ENCODE data around the gene UNC5B.

UNC5B gene

DNA sequence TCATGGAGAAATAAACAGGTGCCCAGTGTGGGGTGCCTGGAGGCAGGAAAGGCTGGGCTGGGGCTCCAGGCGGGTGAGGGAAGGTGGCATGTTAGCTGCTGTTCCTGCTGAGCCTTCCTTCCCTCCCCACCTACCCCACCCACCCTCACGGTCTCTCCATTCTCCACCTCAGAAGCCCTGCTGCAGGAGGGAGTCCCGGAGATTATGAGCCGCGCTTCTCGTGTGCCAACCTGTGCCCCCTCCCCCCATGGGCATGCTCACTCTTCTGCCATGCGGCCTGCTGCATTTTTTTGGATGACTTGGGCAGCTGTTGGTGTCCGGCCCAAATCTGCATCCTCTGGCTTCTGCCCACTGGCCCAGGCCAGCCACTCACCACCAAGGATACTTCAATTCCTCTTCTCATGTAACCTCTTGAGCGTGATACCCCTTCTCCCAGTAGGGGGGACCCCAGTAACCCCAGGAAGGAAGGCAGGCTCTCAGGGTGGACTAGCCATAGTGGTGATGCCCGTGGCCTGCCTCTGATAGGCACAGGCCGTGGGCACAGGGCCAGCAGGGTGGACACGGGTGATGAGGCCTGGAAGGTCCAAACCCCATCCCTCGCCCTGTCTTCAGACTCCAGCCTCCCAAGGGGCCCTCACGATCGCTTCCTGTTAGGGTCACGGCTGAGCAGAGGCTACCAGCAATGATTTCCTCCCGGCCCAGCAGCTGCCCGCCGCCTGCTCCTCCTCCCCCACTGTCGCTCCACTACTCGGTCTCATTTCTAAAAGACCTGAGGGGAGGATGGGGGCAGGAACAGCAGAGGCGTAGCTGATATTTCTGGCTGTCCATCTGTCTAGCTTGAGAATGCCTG is 27.8 kb downstream of the UNC5B start:
- DNase-seq = no peak

- no peak for DNase-seq
Observed at GRCh38 chr10:71241114-71241829, 28.9 kb downstream of the UNC5B start.

GRCh38 chr10:71241830-71242621 is 29.7 kb downstream of the UNC5B start:
- DNase-seq = peak; percentile 42

DNA sequence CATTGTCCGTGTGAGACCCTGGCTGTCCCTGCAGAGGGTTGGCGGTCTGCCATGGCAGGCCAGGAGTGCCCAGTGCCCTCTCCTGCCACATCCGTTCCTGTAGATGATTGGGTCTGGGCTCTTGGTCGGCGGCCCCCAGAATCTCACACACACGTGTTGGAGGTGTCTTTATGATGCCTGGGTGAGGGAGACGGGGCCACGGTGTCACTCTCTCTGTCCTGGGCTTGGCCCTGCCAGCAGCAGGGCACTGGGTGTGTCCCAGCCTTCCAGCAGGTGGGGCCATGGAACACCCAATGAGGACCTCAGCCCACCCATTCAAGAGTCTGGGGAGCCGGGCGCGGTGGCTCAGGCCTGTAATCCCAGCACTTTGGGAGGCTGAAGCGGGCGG is 30.2 kb downstream of the UNC5B start:
- no peak for DNase-seq

- DNase-seq = no peak
Observed at GRCh38 chr10:71243756-71244395, 31.5 kb downstream of the UNC5B start.

DNA sequence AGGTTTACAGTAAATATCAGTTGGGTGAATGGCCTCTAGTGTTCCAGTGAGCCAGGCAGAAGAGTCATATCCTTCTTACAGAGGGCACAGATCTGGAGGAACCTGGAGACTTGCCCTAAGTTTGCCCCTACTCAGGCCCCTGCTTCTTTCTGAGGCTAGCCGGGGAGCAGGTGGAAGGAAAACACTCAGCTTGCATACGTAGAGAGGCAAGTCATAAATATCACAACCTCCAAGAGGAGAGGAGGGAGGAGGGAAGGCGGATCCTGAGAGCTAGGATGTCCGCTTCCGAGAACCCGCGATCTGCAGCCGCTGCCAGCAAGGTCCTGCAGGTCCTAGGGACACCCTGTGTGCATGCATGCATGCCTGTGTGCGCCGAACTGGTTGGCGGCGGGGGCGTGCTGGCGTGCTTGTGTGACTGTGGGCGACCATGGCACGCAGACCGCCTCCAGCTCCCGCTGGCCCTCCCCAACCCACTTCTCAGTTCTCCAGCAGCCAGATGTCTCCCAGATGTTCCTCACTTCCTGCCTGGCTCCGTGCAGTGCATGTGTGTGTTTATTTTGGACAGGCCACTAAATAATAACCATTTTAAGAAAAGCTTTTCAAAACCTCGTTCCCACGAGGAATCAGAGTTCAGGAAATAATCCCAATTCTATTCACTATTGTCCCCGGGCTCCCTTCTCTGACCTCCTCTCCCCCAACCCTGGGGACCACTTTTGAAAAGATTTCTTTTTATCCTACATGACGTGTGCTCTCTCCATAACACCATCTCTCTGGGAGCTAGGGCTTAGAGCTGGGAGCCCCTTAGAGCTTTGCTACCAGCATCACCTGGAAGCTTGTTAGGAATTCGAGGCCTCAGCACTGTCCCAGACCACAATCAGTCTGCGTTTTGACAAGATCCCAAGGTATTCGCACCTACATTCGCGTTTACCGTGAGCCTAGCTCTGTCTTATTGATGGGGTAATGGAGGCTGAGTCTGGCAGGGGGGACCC is 32.4 kb downstream of the UNC5B start:
- DNase-seq = no peak

- no peak for DNase-seq
Observed at GRCh38 chr10:71245420-71246325, 33.3 kb downstream of the UNC5B start.

- DNase-seq = no peak
Observed at GRCh38 chr10:71246591-71247413, 34.4 kb downstream of the UNC5B start.

GRCh38 chr10:71247414-71247705 is 35.0 kb downstream of the UNC5B start:
- no peak for DNase-seq

GRCh38 chr10:71247804-71248203 is 35.4 kb downstream of the UNC5B start:
- no peak for DNase-seq

DNA sequence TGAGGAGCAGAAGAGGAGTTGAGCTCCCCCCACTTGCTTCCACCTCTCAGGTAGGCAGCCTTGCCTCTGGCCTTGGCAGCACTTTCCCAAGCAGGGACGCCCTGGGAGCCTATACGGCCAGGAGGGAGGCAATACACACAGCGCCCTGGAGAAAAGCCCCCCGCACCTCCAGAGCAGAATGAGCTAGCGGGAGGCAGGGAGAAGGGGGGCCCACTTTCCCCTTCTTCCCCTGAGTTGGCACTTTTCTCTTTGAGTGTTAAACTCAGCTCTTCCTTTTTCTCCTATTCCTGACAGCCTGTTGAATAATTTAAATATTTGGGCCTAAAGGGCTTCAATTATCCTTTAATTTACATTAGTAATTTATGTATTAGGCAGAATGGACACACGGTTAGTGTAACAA is 35.8 kb downstream of the UNC5B start:
- DNase-seq = no peak

DNA sequence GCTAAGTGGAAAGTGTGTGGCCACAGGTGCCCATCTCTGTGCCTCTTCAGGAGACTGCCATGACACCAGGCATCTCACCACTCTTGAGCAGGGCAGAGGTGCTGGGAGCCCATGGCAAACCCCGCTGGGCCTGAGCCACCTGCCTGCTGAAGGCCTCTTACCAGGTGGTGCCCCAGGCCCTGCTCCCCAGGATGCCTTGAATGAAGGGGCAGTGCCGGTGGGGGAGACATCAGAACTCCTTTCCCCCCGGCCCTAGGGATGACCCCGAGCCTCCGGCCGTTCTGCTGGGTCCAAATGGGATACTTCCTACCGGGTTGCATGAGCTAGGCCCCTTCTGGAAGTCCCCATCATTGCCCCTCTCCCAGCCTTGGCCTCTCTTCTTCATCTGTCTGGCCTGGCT is 37.6 kb downstream of the UNC5B start:
- DNase-seq = no peak

DNA sequence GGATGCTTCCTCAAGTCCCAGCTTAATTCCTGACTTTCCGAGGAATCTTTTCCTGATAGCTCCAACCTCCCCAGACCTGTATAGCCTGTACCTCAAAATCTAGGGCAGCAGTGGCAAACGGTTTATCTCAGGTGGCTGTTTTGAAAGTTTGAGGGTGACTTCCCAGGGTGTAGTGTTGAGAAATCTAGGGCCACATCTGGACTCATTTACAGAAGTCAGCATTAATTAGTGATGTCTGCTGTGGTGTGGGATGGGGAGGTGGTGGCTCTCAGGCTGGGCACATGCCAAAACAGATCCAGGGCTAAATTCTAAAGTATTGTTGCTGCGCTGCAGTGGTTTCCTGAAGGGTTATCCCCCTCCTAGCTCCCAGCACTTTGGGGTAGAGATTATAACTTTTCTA is 38.0 kb downstream of the UNC5B start:
- no peak for DNase-seq

DNA sequence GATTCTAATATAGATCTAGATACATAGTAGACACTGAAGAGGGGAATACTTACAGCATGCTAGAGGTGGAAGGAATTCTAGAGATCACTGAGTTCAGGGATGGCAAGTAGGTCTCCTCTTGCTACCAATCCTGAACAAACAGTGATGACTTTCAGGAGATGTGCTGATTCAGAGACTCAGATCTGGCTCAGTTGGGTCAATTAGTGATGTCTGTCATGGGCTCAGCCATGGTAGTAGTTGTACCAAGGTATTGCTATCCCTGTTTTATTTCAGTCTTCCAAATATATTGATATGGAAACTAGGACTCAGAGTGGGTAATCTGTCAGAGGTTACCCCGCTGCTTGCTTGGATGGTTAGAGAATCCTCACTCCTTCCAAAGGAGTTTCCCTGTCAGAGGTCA is 38.5 kb downstream of the UNC5B start:
- DNase-seq = no peak

DNA sequence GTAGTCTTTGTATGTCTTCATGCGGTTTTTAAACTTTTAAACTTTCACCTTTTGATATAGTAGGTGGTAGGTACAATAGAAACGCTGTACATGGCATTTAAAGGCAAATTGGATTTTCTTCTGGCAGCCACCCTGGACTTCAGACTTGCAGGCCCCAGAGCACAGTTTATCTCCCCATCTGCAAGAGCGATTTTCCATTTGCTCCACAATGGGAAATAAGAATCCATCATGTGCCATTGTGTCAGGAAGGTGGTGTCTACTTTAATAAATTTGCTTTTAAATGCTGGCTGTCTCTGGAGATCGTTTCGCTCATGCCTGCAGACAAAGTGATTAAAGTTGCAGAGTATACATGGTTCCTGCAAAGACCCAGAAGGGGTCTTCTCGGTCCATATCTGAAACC is 38.9 kb downstream of the UNC5B start:
- DNase-seq = no peak

- no peak for DNase-seq
Observed at GRCh38 chr10:71252220-71252619, 39.9 kb downstream of the UNC5B start.

GRCh38 chr10:71253981-71254818 is 41.8 kb downstream of the UNC5B start:
- DNase-seq = no peak

GRCh38 chr10:71254834-71255549 is 42.6 kb downstream of the UNC5B start:
- DNase-seq = no peak

DNA sequence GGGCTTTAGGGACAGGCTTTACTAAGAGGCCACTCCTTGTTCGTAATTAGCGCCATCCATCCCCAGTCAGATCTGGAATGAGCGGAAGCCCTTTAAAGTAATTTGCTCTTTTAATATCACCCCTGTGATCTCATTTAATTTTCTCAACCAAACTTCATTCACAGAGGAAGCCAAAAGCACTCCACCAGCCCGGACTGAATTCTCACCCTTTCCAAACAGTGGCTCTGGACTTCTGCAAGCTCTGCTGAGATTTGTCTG is 43.1 kb downstream of the UNC5B start:
- no peak for DNase-seq
